Activated T-cell treated with anti-CD3 and anti-CD28 coated beads for 1 hour (primary cell): ENCODE data around the gene DDX47.
"Not testable (repeated sequence)": the region's sequence is repeated elsewhere in the genome, so short reads cannot be mapped to it uniquely, and the experiment has no call there.

Experiments used
- DNase-seq: peaks from one replicate; pipeline ENCODE4 v3.0.0-alpha.2; 2020; ENCODE audit warnings: low read depth

Gene DDX47

GRCh38 chr12:12823300-12823699 lies 10.2 kb downstream of the DDX47 start:
- no peak for DNase-seq

- DNase-seq: no peak
These were observed 10.7 kb downstream of the DDX47 start for GRCh38 chr12:12823811-12824210.

GRCh38 chr12:12835378-12836146 lies 22.4 kb downstream of the DDX47 start:
- no peak for DNase-seq

GRCh38 chr12:12836571-12836970 lies 23.4 kb downstream of the DDX47 start:
- DNase-seq: no peak

GRCh38 chr12:12837025-12837812 lies 24.1 kb downstream of the DDX47 start:
- peak; percentile 9 for DNase-seq

- DNase-seq: no peak
These were observed 24.6 kb downstream of the DDX47 start for GRCh38 chr12:12837813-12838153.

GRCh38 chr12:12839003-12839395 lies 25.9 kb downstream of the DDX47 start:
- no peak for DNase-seq

- not testable (repeated sequence) for DNase-seq
These were observed 26.3 kb downstream of the DDX47 start for GRCh38 chr12:12839439-12839838.

- no peak for DNase-seq
These were observed 26.9 kb downstream of the DDX47 start for GRCh38 chr12:12839873-12840579.

GRCh38 chr12:12840580-12840899 lies 27.4 kb downstream of the DDX47 start:
- DNase-seq: no peak

GRCh38 chr12:12841428-12841827 lies 28.3 kb downstream of the DDX47 start:
- DNase-seq: not testable (repeated sequence)

GRCh38 chr12:12845794-12846243 lies 32.7 kb downstream of the DDX47 start:
- no peak for DNase-seq

GRCh38 chr12:12846780-12847179 lies 33.6 kb downstream of the DDX47 start:
- not testable (repeated sequence) for DNase-seq

- no peak for DNase-seq
These were observed 40.3 kb downstream of the DDX47 start for GRCh38 chr12:12853435-12853834.

GRCh38 chr12:12859690-12860089 lies 46.5 kb downstream of the DDX47 start:
- no peak for DNase-seq

GRCh38 chr12:12864243-12864642 lies 51.1 kb downstream of the DDX47 start:
- DNase-seq: no peak

- no peak for DNase-seq
These were observed 55.5 kb downstream of the DDX47 start for GRCh38 chr12:12868477-12869235.

- DNase-seq: no peak
These were observed 57.3 kb downstream of the DDX47 start for GRCh38 chr12:12870465-12870864.

- DNase-seq: no peak
These were observed 58.5 kb downstream of the DDX47 start for GRCh38 chr12:12871587-12872138.

GRCh38 chr12:12872139-12872933 lies 59.2 kb downstream of the DDX47 start:
- no peak for DNase-seq

- no peak for DNase-seq
These were observed 59.8 kb downstream of the DDX47 start for GRCh38 chr12:12872934-12873275.
